HUES6 (cell line): ENCODE data around the gene PRKCB.
"Not testable (repeated sequence)": the region's sequence is repeated elsewhere in the genome, so short reads cannot be mapped to it uniquely, and the experiment has no call there.

Experiments
- H3K27ac ChIP-seq: 2 replicates; pipeline ENCODE4 v1.7.0; 2013; ENCODE audit warnings: low read depth, mild to moderate bottlenecking, low read length, inconsistent platforms
- H3K27me3 ChIP-seq: 2 replicates; pipeline ENCODE4 v1.6.1; 2013; ENCODE audit warnings: low read length; ENCODE audit not compliant: control insufficient read depth, insufficient read depth
- H3K36me3 ChIP-seq: 2 replicates; pipeline ENCODE4 v1.6.1; 2013; ENCODE audit warnings: low read length; ENCODE audit not compliant: control insufficient read depth, insufficient read depth
- H3K4me1 ChIP-seq: 2 replicates; pipeline ENCODE4 v1.6.1; 2013; ENCODE audit warnings: low read length; ENCODE audit not compliant: control insufficient read depth, insufficient read depth
- H3K4me3 ChIP-seq: 2 replicates; pipeline ENCODE4 v1.5.1; 2013; ENCODE audit warnings: low read depth, low read length
- H3K9ac ChIP-seq: one replicate; pipeline ENCODE4 v1.6.1; 2013; ENCODE audit warnings: mild to moderate bottlenecking, low read length
- H3K9me3 ChIP-seq: 2 replicates; pipeline ENCODE4 v1.6.1; 2013; ENCODE audit warnings: low read depth, low read length; ENCODE audit not compliant: control insufficient read depth, insufficient read depth

PRKCB gene

GRCh38 chr16:24101431-24101830 lies 265.6 kb downstream of the PRKCB start:
- no peaks in the 10 kb centered on the region for H3K36me3 ChIP-seq
- peaks cover 28% of the 10 kb centered on the region; the same call in 1 of the 2 replicates for H3K4me1 ChIP-seq
- no peak overlapping the region for H3K9ac ChIP-seq
- no peaks in the 10 kb centered on the region for H3K27me3 ChIP-seq
- no peak overlapping the region for H3K27ac ChIP-seq
- H3K9me3 ChIP-seq: peaks cover 8% of the 10 kb centered on the region; the same call in 1 of the 2 replicates
- no peak overlapping the region for H3K4me3 ChIP-seq

- H3K4me3 ChIP-seq: no peak overlapping the region
- peaks cover 8% of the 10 kb centered on the region; the same call in 1 of the 2 replicates for H3K9me3 ChIP-seq
- no peaks in the 10 kb centered on the region for H3K36me3 ChIP-seq
- peaks cover 28% of the 10 kb centered on the region; the same call in 1 of the 2 replicates for H3K4me1 ChIP-seq
- no peaks in the 10 kb centered on the region for H3K27me3 ChIP-seq
- no peak overlapping the region for H3K9ac ChIP-seq
- no peak overlapping the region for H3K27ac ChIP-seq
Observed at GRCh38 chr16:24102209-24102660, 266.5 kb downstream of the PRKCB start.

- not testable (repeated sequence) for H3K27ac ChIP-seq, H3K9ac ChIP-seq, H3K4me1 ChIP-seq, H3K4me3 ChIP-seq, H3K9me3 ChIP-seq, H3K36me3 ChIP-seq, H3K27me3 ChIP-seq
Observed at GRCh38 chr16:24105471-24105870, 269.7 kb downstream of the PRKCB start.

- H3K4me3 ChIP-seq, H3K4me1 ChIP-seq, H3K36me3 ChIP-seq: not testable (repeated sequence)
Observed at GRCh38 chr16:24108090-24108489, 272.3 kb downstream of the PRKCB start.

GRCh38 chr16:24111724-24112302 lies 276.0 kb downstream of the PRKCB start:
- H3K9ac ChIP-seq: no peak overlapping the region

More at GRCh38 chr16:24108090-24108489, 272.3 kb downstream of the PRKCB start:
- H3K9ac ChIP-seq, H3K9me3 ChIP-seq, H3K27ac ChIP-seq, H3K27me3 ChIP-seq: not testable (repeated sequence)

GRCh38 chr16:24113115-24113745 lies 277.4 kb downstream of the PRKCB start:
- H3K27me3 ChIP-seq: no peaks in the 10 kb centered on the region
- peaks cover 19% of the 10 kb centered on the region for H3K4me1 ChIP-seq
- H3K9ac ChIP-seq: no peak overlapping the region
- no peak overlapping the region for H3K27ac ChIP-seq
- H3K36me3 ChIP-seq: no peaks in the 10 kb centered on the region
- peaks cover 5% of the 10 kb centered on the region; the same call in 1 of the 2 replicates for H3K9me3 ChIP-seq
- no peak overlapping the region for H3K4me3 ChIP-seq

More at GRCh38 chr16:24111724-24112302, 276.0 kb downstream of the PRKCB start:
- Histone ChIP-seq H3K9me3 (peaks cover 5% of the 10 kb centered on the region; the same call in 1 of the 2 replicates), H3K4me3 (no peak overlapping the region), H3K27ac (no peak overlapping the region), H3K27me3 (no peaks in the 10 kb centered on the region), H3K36me3 (no peaks in the 10 kb centered on the region), H3K4me1 (peaks cover 7% of the 10 kb centered on the region)

GRCh38 chr16:24114876-24115275 lies 279.1 kb downstream of the PRKCB start:
- Histone ChIP-seq H3K9me3 (peaks cover 5% of the 10 kb centered on the region; the same call in 1 of the 2 replicates), H3K27me3 (no peaks in the 10 kb centered on the region; the same call in 1 of the 2 replicates), H3K9ac (no peak overlapping the region), H3K4me3 (no peak overlapping the region), H3K4me1 (peaks cover 25% of the 10 kb centered on the region), H3K36me3 (no peaks in the 10 kb centered on the region), H3K27ac (no peak overlapping the region)

GRCh38 chr16:24116046-24116776 lies 280.4 kb downstream of the PRKCB start:
- H3K4me1 ChIP-seq: peaks cover 25% of the 10 kb centered on the region
- H3K27me3 ChIP-seq: no peaks in the 10 kb centered on the region; the same call in 1 of the 2 replicates
- no peak overlapping the region for H3K27ac ChIP-seq
- H3K9ac ChIP-seq: no peak overlapping the region
- no peak overlapping the region for H3K4me3 ChIP-seq
- H3K36me3 ChIP-seq: no peaks in the 10 kb centered on the region
- peaks cover 3% of the 10 kb centered on the region; the same call in 1 of the 2 replicates for H3K9me3 ChIP-seq

GRCh38 chr16:24116989-24117388 lies 281.2 kb downstream of the PRKCB start:
- Histone ChIP-seq H3K36me3 (no peaks in the 10 kb centered on the region), H3K4me3 (no peak overlapping the region), H3K27me3 (no peaks in the 10 kb centered on the region; the same call in 1 of the 2 replicates), H3K9me3 (peaks cover 3% of the 10 kb centered on the region; the same call in 1 of the 2 replicates), H3K4me1 (peaks cover 25% of the 10 kb centered on the region), H3K27ac (no peak overlapping the region), H3K9ac (no peak overlapping the region)

- Histone ChIP-seq H3K9me3 (peaks cover 3% of the 10 kb centered on the region; the same call in 1 of the 2 replicates), H3K27me3 (no peaks in the 10 kb centered on the region; the same call in 1 of the 2 replicates), H3K9ac (no peak overlapping the region), H3K27ac (no peak overlapping the region), H3K4me1 (peaks cover 25% of the 10 kb centered on the region), H3K4me3 (no peak overlapping the region), H3K36me3 (no peaks in the 10 kb centered on the region)
Observed at GRCh38 chr16:24117680-24118079, 281.9 kb downstream of the PRKCB start.
